GM21360 (cell line): ENCODE results near the gene GNAQ.
"Not testable (repeated sequence)": the region's sequence is repeated elsewhere in the genome, so short reads cannot be mapped to it uniquely, and the experiment has no call there.

Experiments used
- ATAC-seq: cut with Tn5 transposase; IDR thresholded peaks from one replicate; pipeline ENCODE4 v1.9.1; 2021; ENCODE audit warnings: mild to moderate bottlenecking, moderate library complexity; ENCODE audit not compliant: unreplicated experiment

Gene GNAQ

GRCh38 chr9:77883133-77883532 is 148.5 kb downstream of the GNAQ start:
- ATAC-seq = no peak

DNA sequence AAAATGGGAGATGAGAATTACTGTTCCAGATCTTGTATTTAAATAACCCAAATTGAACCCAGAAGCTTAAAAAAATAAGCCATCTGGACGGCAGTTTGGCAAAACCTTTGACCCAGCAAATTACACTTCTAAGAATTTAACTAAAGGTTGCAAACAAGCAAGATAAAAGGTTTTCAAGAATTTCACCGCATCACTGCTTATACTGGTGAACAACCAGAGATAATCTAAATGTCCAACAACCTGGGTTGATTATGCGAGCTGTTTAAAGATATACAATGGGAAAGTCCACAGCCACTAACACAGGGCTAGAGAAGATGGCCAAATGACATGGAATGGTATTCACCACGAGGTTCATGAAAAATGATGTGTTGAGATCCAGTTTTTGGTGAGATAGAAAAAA is 149.3 kb downstream of the GNAQ start:
- no peak for ATAC-seq

DNA sequence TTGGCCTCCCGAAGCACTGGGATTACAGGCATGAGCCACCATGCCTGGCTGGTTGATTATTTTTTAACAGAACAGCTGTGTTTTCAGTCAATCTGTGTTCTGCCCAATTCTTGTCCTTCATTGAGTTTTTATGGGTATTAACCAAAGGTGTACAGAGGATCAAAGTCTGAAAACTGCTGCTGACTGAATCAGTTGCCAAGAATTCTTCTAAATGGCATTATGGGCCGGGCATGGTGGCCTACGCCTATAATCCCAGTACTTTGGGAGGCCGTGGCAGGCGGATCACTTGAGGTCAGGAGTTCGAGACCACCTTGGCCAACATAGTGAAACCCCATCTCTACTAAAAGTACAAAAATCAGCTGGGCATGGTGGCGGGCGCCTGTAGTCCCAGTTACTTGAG is 150.0 kb downstream of the GNAQ start:
- ATAC-seq = not testable (repeated sequence)

DNA sequence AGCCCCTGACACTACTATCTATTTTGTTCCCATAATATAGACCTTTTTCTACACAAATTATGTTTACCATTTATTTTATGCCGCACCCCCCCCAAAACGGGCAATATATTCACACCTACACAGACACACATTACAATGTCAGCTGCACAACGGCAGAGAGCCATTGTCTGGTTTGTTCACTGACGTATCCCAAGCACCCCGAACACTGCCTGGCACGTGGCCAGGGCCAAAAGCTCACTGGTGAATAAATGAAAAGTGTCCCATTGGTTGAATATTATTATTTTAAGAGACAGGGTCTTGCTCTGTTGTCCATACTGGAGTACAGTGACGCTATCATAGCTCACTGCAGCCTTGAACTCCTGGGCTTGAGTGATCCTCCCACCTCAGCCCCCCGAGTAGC is 150.5 kb downstream of the GNAQ start:
- no peak for ATAC-seq

GRCh38 chr9:77879437-77879943 is 152.1 kb downstream of the GNAQ start:
- no peak for ATAC-seq

GRCh38 chr9:77878793-77879192 is 152.8 kb downstream of the GNAQ start:
- not testable (repeated sequence) for ATAC-seq

DNA sequence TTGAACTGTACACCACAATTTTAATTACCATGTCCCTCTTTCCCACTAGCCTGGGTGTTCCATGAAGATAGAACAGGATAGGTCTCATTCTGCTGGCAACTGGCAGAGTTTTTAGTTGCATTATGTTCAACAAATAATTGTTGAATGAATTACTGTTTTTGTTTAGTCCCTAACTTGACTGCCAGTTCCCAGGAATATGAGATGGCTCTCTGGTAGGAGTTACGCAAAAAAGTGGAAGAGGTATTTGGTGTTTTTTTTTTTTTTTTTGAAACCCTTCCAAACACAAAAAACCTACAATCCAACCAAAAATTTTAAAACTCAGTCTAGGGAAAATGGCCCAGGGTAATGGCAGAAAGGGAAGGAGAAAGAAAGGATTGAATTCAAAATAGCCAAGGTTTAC is 153.6 kb downstream of the GNAQ start:
- no peak for ATAC-seq

GRCh38 chr9:77876590-77876989 is 155.0 kb downstream of the GNAQ start:
- ATAC-seq = no peak

DNA sequence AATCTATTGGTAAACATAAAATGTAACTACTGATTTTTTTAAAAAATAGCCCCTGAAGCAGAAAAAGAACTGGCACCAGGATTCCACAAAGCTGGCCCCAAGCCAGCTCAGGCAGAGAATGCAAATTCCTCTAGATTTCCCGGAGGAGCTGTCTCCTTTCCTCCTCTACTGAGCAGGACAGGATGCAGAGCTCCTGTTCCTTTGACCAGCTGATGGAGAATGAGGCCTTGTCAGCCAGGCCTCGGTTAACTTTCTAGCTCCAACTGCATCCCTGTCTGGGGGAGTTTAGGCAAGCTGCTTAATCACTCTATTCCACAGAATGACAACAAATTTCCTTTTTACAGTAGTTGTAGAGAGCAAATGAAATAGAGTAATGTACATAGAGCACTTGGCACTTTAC is 155.5 kb downstream of the GNAQ start:
- ATAC-seq = no peak

GRCh38 chr9:77872863-77873262 is 158.7 kb downstream of the GNAQ start:
- no peak for ATAC-seq

- ATAC-seq = no peak
Measured at GRCh38 chr9:77872177-77872576, 159.4 kb downstream of the GNAQ start.

DNA sequence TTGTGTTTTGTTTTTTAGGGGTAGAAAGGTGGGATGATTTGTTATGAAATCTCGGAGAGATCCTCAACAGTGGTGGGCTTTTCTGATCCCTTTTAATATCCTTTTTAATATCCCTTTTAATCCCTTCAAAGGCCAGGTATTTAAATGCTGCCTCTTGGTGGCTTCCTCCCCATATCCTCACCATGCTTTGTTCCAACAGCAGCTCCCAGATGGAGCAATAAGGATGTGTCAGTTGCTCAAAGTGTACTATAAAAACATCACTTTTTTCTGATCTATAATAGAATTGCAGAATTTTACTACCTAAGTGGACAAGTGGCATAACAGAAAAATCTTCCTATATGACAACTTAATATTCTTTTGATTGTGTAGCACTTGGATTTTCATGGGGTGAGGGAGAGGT is 160.1 kb downstream of the GNAQ start:
- no peak for ATAC-seq

DNA sequence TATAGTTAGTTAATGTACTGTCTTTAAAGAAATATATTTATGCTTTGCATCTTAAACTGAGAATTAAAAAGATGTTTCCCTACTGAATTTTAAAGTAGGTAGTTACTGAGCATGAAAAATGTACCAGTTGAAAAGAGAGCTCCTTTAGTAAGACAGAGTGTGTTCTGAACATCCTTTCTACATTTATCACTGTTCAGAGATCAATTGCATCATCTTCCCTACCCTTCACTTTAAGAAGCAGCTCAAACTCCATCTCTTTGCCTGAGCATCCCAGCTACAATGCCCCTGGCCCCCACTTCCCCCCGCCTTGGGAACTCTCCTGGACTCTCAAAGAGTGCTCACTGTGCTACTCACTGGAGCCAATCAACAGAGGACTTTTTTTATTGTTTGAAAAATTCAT is 164.7 kb downstream of the GNAQ start:
- no peak for ATAC-seq

- no peak for ATAC-seq
Measured at GRCh38 chr9:77865385-77866047, 166.1 kb downstream of the GNAQ start.

DNA sequence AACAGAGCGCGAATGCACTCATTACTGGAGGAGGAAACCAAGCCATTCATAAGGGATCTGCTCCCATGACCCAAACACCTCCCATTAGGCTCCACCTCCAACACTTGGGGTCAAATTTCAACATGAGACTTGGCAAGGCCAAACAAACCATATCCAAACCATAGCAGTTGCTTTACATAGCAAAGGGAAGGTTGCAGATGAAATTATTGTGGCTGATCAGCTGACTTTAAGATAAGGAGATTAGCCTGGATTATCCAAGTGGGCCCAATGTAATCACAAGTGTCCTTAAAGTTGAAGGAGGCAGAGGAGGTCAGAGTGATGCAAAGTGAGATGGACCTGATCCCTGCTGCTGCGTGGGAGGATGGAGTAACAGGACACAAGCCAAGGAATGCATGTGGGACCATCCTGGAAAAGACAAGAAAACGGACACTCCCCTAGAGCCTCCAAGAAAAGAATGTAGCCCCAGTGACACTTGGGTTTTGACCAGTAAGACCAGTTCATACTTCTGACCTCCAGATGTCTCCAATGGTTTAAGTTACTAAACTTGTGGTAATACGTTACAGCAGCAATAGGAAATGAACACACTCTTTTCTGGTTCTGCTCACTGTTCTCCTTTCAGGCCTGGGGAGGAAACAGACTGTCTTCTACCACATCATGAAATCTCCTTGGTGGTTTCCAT is 167.3 kb downstream of the GNAQ start:
- no peak for ATAC-seq

DNA sequence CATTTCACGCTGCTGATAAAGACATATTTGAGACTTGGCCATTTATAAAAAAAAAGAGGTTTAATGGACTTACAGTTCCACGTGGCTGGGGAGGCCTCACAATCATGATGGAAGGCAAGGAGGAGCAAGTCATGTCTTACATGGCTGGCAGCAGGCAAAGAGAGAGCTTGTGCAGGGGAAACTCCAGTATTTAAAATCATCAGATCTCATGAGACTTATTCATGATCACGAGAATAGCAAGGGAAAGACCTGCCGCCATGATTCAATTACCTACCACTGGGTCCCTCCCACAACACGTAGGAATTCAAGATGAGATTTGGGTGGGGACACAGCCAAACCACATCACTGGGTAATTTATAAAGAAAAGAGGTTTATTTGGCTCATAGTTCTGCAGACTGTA is 168.0 kb downstream of the GNAQ start:
- not testable (repeated sequence) for ATAC-seq

DNA sequence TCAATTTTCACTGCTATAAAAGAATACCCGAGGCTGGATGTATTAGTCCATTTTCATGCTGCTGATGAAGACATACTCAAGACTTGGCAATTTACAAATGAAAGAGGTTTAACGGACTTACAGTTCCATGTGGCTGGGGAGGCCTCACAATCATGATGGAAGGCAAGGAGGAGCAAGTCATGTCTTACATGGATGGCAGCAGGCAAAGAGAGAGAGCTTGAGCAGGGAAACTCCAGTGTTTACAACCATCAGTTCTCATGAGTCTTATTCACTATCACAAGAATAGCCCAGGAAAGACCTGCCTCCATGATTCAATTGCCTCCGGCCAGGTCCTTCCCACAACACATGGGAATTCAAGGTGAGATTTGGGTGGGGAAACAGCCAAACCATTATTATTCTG is 170.7 kb downstream of the GNAQ start:
- not testable (repeated sequence) for ATAC-seq

- no peak for ATAC-seq
Measured at GRCh38 chr9:77857513-77858259, 173.9 kb downstream of the GNAQ start.

DNA sequence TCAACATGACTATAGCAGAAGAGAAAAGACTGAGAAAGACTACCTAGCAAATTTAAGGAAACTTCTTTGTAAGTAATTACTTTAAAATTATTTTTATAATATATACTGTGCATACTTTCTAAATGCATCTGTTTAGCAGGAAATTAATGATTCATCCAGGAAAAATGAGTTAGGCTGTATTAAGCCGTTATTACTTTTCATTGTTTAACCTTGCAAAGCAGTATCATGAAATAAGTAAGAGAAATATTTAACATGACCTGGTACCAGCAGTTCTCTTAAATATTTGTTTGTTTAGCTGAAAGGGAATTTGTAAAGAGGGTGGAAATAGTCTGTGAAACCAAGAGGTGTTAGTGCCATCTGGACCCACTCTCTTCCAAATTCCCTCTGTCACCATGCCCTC is 175.0 kb downstream of the GNAQ start:
- no peak for ATAC-seq

GRCh38 chr9:77854916-77855311 is 176.7 kb downstream of the GNAQ start:
- ATAC-seq = no peak

GRCh38 chr9:77854258-77854915 is 177.2 kb downstream of the GNAQ start:
- no peak for ATAC-seq
